Immature natural killer cell (primary cell): Measurements from ENCODE around the gene PRKN. TPM values are rescaled to one million over a fixed set of nuclear protein-coding genes. Genes with fewer than 3 reads are reported as not detected.
"Not testable (repeated sequence)": the region's sequence is repeated elsewhere in the genome, so short reads cannot be mapped to it uniquely, and the experiment has no call there.

Source experiments
- DNase-seq, 3 donors: peaks; one replicate each; pipeline ENCODE4 v3.0.0; 2022; ENCODE audit warnings: mixed read lengths in 1 of 3
- H3K27ac Mint-ChIP-seq, 6 donors: one replicate each; pipeline ENCODE4 v1.8.0; 2020; ENCODE audit warnings: mixed read lengths in 6 of 6, mild to moderate bottlenecking in 5 of 6, inconsistent platforms in 4 of 6, moderate library complexity in 3 of 6
- H3K27me3 Mint-ChIP-seq, 3 donors: one replicate each; pipeline ENCODE4 v1.8.0; 2020 to 2021; ENCODE audit warnings: low read depth in 3 of 3, mild to moderate bottlenecking in 3 of 3, mixed read lengths in 3 of 3, moderate library complexity in 3 of 3, inconsistent platforms in 1 of 3
- H3K36me3 Mint-ChIP-seq, 3 donors: one replicate each; pipeline ENCODE4 v1.8.0; 2020; ENCODE audit warnings: mixed read lengths in 3 of 3, inconsistent platforms in 2 of 3, mild to moderate bottlenecking in 2 of 3
- H3K4me1 Mint-ChIP-seq, 2 donors: one replicate each; pipeline ENCODE4 v1.8.0; 2020; ENCODE audit warnings: inconsistent platforms in 2 of 2, mild to moderate bottlenecking in 2 of 2, mixed read lengths in 2 of 2, moderate library complexity in 1 of 2
- H3K4me3 Mint-ChIP-seq, 5 donors: one replicate each; pipeline ENCODE4 v1.8.0; 2020; ENCODE audit warnings: mild to moderate bottlenecking in 5 of 5, mixed read lengths in 5 of 5, inconsistent platforms in 3 of 5, moderate library complexity in 3 of 5
- H3K9me3 Mint-ChIP-seq, 6 donors: one replicate each; pipeline ENCODE4 v1.8.0; 2020; ENCODE audit warnings: mild to moderate bottlenecking in 6 of 6, mixed read lengths in 6 of 6, inconsistent platforms in 4 of 6, moderate library complexity in 3 of 6
- polyA plus RNA-seq, 3 donors: library from polyadenylated mRNA; unstranded; fragments of 300-500 nt; fragmentation: Illumina TruSeq; gene quantifications; one replicate each; pipeline ENCODE4 v1.2.3, GENCODE V29; 2021

The PRKN gene
- polyA plus RNA-seq, 3 donors from 2014 or later = 0.37 to 6.4 (median 2.8) TPM

DNA sequence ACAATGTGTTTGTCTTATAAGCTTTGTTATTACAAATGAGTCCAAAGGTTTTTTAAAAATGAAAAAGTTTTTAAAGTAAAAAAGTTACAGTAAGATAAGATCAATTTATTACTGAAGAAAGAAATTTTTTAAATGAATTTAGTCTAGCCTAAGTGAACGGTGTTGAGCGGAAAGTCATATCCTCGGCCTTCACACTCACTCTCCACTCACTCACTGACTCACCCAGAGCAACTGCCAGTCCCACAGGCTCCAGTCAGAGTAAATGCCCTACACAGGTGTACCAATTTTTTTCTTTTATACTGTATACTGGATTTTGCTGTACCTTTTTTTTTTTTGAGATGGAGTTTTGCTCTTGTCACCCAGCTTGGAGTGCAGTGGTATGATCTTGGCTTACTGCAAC, 1411.0 kb downstream of the PRKN start:
- H3K4me3 Mint-ChIP-seq = no peak overlapping the region
- H3K9me3 Mint-ChIP-seq = no peaks in the 10 kb centered on the region
- H3K27me3 Mint-ChIP-seq = peaks cover 0 to 4% (median 3%) of the 10 kb centered on the region in 3 donors

DNA sequence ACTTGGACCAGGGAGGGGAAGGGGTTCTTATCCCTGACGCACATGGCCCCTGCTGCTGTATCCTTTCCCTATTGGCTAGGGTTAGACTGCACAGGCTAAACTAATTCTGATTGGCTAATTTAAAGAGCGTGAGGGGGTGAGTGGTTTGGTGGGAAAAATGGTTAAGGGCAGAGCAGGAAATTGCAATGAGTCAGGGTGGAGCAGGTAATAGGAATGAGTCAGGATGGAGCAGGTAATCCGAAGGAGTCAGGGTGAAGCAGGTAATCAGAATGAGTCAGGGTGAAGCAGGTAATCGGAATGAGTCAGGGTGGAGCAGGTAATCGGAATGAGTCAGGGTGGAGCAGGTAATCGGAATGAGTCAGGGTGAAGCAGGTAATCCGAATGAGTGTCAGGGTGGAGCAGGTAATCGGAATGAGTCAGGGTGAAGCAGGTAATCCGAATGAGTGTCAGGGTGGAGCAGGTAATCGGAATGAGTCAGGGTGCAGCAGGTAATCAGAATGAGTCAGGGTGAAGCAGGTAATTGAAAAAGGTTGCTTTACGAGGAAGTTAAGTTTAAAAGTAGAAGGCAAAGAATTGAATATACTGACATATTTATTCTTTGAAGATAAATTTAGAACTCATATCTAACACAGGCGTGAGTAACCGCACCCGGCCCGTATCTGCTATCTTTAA, 1412.2 kb downstream of the PRKN start:
- DNase-seq, H3K27ac Mint-ChIP-seq, H3K4me1 Mint-ChIP-seq, H3K27me3 Mint-ChIP-seq, H3K9me3 Mint-ChIP-seq, H3K4me3 Mint-ChIP-seq, H3K36me3 Mint-ChIP-seq: not testable (repeated sequence)

More for the DNA sequence above, 1411.0 kb downstream of the PRKN start:
- no peak for DNase-seq
- H3K36me3 Mint-ChIP-seq = no peaks in the 10 kb centered on the region
- H3K4me1 Mint-ChIP-seq = no peaks in the 10 kb centered on the region
- H3K27ac Mint-ChIP-seq = no peak overlapping the region

DNA sequence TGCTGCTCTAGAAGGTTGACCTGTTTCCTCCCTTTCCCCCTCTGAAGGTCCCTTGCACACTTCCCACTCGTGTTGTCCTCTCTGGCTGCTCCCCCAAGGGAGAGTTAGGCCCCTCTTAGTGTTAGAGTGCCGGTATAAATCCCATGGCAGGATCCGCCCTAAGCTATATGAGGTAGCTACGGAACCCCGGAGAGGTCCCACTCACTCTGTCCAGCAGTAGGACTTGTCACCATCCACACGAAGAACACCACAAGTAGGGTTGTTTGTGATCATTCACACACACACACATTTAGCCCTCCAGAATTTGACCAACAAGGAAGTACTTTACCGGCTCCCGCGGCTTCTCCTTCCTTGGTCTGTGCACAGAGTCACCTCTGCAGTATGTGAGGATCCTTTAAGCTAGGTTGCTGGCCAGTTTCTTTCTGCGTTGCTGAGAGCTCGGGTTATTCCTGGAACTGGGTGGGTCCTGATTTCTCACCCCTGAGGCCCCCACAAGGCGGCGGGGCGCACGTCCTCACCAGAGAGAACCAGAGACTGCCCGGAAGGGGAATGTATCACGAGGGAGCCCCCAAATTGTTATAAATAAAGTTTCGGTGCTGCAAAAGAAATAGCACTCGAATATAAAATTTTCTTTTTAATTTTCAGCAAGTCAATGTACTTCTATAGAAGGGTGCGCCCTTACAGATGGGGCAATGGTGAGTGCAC, 1412.9 kb downstream of the PRKN start:
- DNase-seq, H3K27me3 Mint-ChIP-seq, H3K27ac Mint-ChIP-seq, H3K36me3 Mint-ChIP-seq, H3K9me3 Mint-ChIP-seq, H3K4me1 Mint-ChIP-seq, H3K4me3 Mint-ChIP-seq: not testable (repeated sequence)

DNA sequence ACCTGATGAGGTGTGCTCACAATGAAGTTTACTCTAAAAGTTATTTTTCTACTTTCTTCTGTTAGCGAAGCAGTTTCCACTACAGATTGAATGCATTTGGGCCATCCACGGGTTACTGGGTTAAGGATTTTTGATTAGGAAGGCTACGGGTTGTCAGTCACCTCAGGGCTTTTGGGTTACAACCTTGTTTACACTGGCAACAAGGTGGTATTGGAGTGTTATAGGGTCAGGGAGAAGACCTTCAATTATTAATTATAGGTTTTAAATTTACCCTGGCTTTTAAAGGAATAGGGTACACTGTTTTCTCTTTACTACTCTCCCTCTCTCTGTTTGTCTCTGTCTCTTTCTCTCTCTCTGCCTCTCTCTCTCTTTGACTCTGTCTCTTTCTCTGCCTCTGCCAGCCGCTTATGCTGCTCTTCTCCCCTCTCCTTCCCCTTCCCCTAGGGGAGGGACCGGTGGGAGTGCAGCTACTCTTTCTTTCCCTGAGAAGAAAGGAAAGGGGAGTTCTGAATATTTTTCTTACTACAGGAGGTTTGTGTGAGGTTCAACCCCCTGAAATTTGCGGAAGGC, 1413.5 kb downstream of the PRKN start:
- Mint-ChIP-seq H3K36me3 (no peaks in the 10 kb centered on the region), H3K9me3 (no peaks in the 10 kb centered on the region), H3K4me3 (no peak overlapping the region), H3K27ac (peak overlapping the region in 1 of 6 donors; percentile 54), H3K27me3 (peaks cover 3 to 4% (median 3%) of the 10 kb centered on the region in 3 donors), H3K4me1 (no peaks in the 10 kb centered on the region)
- DNase-seq = no peak

DNA sequence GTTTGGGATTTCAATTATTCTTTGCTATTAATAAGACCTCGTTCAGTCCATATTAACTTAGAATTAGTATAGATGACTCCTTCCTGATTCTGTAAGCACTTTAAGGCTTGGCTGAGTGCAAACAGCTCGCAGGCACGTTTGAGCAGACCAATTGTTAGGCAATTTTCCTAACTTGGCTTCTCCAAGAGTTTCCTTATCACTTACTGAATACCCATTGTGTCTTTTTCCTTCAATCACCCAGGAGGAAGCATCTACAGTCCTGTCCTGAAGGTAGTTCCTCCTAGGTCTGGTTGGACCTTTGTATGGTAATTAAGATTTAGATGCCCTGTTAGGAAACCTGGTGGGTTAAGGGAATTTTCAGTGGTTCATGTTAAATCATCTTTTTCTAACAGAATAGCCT, 1414.1 kb downstream of the PRKN start:
- not testable (repeated sequence) for H3K4me3 Mint-ChIP-seq, H3K27ac Mint-ChIP-seq, H3K4me1 Mint-ChIP-seq, H3K36me3 Mint-ChIP-seq, DNase-seq, H3K9me3 Mint-ChIP-seq, H3K27me3 Mint-ChIP-seq

DNA sequence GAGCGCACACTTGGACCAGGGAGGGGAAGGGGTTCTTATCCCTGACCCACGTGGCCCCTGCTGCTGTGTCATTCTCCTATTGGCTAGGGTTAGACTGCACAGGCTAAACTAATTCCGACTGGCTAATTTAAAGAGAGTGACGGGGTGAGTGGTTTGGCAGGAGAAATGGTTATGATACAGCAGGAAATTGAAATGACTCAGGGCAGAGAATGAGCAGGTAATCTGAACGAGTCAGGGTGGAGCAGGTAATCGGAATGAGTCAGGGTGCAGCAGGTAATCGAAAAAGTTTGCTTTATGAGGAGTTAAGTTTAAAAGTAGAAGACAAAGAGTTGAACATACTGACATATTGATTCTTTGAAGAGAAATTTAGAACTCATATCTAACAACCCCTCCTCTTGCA, 1417.8 kb downstream of the PRKN start:
- not testable (repeated sequence) for H3K4me3 Mint-ChIP-seq, H3K9me3 Mint-ChIP-seq, H3K4me1 Mint-ChIP-seq, H3K36me3 Mint-ChIP-seq, DNase-seq, H3K27me3 Mint-ChIP-seq
- peak overlapping the region in 1 of 6 donors; percentile 23 for H3K27ac Mint-ChIP-seq

DNA sequence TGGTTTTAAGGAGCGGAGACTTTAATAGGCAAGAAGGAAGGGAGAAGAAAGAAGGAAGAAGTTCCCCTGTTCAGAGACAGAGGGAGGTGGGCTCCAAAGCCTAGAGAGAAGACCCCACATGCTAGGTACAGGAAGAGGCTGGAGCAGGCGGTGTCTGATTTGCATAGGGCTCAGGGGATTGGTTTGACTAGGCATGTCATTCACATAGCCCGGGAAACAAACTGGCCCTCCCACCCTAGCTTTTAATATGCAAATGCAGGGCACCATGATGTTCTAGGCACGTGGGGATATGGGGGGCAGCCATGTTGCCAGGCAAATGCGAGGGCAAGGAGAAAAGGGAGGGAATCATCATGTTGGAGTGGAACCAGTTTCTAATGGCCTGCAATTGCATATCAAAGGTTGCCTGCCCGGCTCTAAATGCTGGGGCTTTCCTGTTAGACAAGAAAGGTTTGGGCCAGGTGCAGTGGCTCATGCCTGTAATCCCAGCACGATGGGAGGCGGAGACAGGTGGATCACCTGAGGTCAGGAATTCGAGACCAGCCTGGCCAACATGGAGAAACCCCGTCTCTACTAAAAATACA, 1419.4 kb downstream of the PRKN start:
- no peak overlapping the region for H3K27ac Mint-ChIP-seq
- H3K4me1 Mint-ChIP-seq = no peaks in the 10 kb centered on the region
- peaks cover 0 to 9% (median 3%) of the 10 kb centered on the region in 3 donors for H3K27me3 Mint-ChIP-seq
- no peak for DNase-seq
- H3K9me3 Mint-ChIP-seq = peaks cover 0 to 3% (median 0%) of the 10 kb centered on the region in 6 donors
- no peak overlapping the region for H3K4me3 Mint-ChIP-seq
- H3K36me3 Mint-ChIP-seq = no peaks in the 10 kb centered on the region

DNA sequence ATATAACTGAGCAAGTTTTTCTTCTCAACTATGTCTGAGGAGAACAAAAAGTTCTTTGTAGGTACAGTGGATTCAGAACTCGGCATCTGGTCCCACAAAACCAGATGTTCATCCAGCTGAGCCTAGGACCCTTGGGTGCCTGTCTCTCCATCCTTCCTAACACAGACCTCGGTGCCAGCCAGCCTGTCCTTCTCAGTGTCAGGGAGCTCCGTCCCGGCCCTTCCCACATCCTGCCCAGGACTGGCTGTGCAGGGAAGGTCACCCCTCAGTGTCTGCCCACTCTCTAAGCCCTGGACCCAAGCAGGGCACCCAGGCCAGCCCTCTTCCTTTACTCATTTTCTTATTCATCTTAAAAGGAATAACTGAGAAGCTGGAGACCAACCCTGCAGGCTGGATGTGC, 1421.7 kb downstream of the PRKN start:
- peaks cover 0 to 4% (median 0%) of the 10 kb centered on the region in 6 donors for H3K9me3 Mint-ChIP-seq
- H3K36me3 Mint-ChIP-seq = no peaks in the 10 kb centered on the region
- no peaks in the 10 kb centered on the region for H3K4me1 Mint-ChIP-seq
- no peak overlapping the region for H3K4me3 Mint-ChIP-seq
- peak overlapping the region in 1 of 6 donors; percentile 13 for H3K27ac Mint-ChIP-seq
- no peak for DNase-seq
- H3K27me3 Mint-ChIP-seq = peaks cover 0 to 9% (median 0%) of the 10 kb centered on the region in 3 donors

DNA sequence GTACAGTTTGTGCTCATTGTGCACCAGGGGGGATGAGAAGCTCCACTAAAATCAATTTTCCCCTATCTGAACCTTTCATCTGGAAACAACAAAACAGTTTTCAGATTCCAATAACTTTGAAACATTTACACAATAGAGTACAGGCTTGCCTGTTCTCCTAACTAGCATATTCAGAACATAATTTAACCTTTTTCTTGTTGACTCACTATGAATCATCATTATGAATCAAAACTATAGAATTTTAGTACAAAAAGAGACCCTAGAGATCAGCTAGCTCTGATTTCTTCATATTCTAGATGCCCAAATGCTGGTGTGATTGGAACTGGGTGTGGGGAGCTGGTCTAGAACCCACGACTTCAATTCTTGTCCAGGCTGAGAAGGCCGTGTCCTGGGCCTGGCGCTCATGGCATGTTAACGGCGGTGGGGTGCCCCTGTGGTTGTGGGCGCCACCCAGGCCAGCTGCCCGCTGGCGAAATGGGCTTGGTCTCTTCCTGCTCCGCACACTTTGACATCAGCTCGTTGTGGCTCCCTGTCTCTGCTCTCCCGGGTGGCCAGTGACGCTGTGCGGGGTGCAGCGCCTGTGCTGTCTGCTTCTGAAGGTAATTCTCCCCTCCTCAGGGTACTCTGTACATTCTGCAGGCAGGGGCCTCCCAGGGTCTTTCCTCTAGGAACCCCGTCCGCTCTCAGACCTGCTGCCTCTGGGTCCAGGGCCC, 1423.8 kb downstream of the PRKN start:
- Mint-ChIP-seq H3K4me3 (no peak overlapping the region), H3K27ac (no peak overlapping the region), H3K4me1 (no peaks in the 10 kb centered on the region), H3K9me3 (peaks cover 0 to 4% (median 0%) of the 10 kb centered on the region in 6 donors), H3K27me3 (peaks cover 0 to 7% (median 2%) of the 10 kb centered on the region in 3 donors), H3K36me3 (no peaks in the 10 kb centered on the region)
- no peak for DNase-seq

DNA sequence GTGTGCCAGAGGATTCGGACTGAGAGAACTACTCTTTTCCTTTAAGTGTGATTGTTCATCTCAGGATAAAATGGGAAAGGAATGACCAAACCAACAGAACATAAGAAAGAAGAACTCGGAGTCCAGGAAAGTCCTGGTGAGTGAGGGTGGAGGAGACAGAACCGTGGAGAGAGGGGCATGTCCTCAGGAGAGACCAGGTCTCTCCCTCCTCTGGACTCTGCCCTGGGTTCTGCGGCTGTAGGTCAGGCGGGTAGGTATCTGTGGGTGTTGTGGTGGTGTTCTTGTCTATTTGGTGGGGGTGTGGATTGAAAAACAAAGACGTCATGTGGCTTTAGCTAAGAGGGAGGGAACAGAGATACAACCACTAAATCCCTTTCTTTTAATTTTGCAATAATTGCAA, 1424.6 kb downstream of the PRKN start:
- Mint-ChIP-seq H3K9me3 (peaks cover 0 to 4% (median 0%) of the 10 kb centered on the region in 6 donors), H3K36me3 (no peaks in the 10 kb centered on the region), H3K27me3 (peaks cover 0 to 2% (median 2%) of the 10 kb centered on the region in 3 donors), H3K27ac (peak overlapping the region in 1 of 6 donors; percentile 32), H3K4me1 (no peaks in the 10 kb centered on the region), H3K4me3 (no peak overlapping the region)
- no peak for DNase-seq

DNA sequence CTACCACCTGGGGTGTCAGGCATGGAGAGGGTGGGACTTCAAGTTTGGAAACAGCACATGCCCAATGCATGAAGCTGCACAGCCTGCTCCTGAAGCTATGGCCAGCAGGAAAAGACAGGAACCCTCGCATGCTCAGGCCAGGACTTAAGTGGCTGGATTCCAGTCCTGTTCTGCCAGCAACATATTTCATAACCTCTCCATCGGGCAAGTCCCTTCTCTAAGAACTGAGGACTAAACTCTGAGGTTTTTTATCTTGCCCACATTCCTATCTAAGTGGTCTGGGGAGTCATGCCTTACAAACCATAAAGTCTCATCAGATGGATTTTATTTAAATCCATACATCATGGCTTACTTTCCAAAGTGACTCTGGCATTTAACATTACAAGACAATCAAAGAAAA, 1426.2 kb downstream of the PRKN start:
- Mint-ChIP-seq H3K27me3 (peaks cover 0 to 2% (median 2%) of the 10 kb centered on the region in 3 donors), H3K4me3 (no peak overlapping the region), H3K9me3 (peaks cover 0 to 2% (median 0%) of the 10 kb centered on the region in 6 donors), H3K4me1 (no peaks in the 10 kb centered on the region), H3K27ac (no peak overlapping the region), H3K36me3 (no peaks in the 10 kb centered on the region)
- DNase-seq = no peak

DNA sequence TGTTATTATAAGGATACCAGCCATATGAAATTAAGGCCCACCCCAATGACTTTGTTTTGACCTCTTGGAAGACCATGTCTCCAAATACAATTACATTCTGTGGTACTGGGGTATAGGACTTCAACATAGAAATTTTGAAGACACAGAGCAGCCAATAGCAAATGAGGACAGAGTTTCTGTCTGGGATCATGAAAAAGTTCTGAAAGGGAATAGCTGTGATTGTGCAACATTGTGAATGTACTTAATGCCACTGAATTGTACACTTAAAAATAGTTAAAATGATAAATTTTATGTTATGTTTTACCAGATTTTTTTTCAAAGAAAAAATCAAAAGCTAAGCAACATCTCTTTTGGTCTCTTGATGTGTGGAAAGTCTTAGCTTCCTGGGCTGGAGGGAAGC, 1426.7 kb downstream of the PRKN start:
- Mint-ChIP-seq H3K9me3 (peaks cover 0 to 2% (median 0%) of the 10 kb centered on the region in 6 donors), H3K27me3 (peaks cover 0 to 2% (median 2%) of the 10 kb centered on the region in 3 donors), H3K27ac (no peak overlapping the region), H3K4me3 (no peak overlapping the region), H3K4me1 (no peaks in the 10 kb centered on the region), H3K36me3 (no peaks in the 10 kb centered on the region)
- no peak for DNase-seq

DNA sequence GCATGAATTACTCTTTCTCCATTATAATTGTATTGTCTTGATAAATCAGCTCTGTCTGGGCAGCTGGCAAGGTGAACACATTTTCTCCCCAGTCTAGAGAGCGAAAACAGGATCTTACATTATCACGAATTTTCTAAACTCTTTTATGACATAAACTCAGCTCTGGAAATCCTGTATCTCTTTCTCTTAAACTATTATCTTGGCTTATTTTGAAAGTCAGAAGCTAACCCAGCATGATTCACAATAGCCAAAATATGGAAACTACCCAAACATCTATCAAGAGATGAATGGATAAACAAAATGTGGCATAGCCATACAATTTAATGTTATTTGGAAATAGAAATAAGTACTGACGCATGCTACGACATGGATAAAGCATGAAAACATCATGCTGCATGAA, 1427.8 kb downstream of the PRKN start:
- Mint-ChIP-seq H3K36me3 (no peaks in the 10 kb centered on the region), H3K4me1 (no peaks in the 10 kb centered on the region), H3K27me3 (peaks cover 2 to 3% (median 2%) of the 10 kb centered on the region in 3 donors), H3K4me3 (no peak overlapping the region), H3K9me3 (peaks cover 0 to 2% (median 0%) of the 10 kb centered on the region in 6 donors), H3K27ac (no peak overlapping the region)
- DNase-seq = no peak
